EL (cell line): ENCODE data around the gene KLRC4.
"Not testable (repeated sequence)": the region's sequence is repeated elsewhere in the genome, so short reads cannot be mapped to it uniquely, and the experiment has no call there.

Source experiments
- DNase-seq: peaks from one replicate; pipeline ENCODE4 v3.0.0-alpha.2; 2016

The KLRC4 gene

GRCh38 chr12:10396176-10396575, 13.4 kb downstream of the KLRC4 start:
- DNase-seq: not testable (repeated sequence)

GRCh38 chr12:10395390-10395998, 14.1 kb downstream of the KLRC4 start:
- peak; percentile 92 for DNase-seq

- DNase-seq: not testable (repeated sequence)
Measured at GRCh38 chr12:10394531-10395152, 14.9 kb downstream of the KLRC4 start.

GRCh38 chr12:10393291-10393690, 16.3 kb downstream of the KLRC4 start:
- no peak for DNase-seq

- peak; percentile 90 for DNase-seq
Measured at GRCh38 chr12:10392394-10392930, 17.1 kb downstream of the KLRC4 start.

- DNase-seq: not testable (repeated sequence)
Measured at GRCh38 chr12:10390991-10391390, 18.6 kb downstream of the KLRC4 start.

- no peak for DNase-seq
Measured at GRCh38 chr12:10389904-10390303, 19.7 kb downstream of the KLRC4 start, which contains the start of gene KLRK1. KLRK1 (minus strand) TSS chr12:10390041; CDS start chr12:10388810, 1,231 bp downstream.

GRCh38 chr12:10388624-10389413, 20.7 kb downstream of the KLRC4 start:
- DNase-seq: no peak

GRCh38 chr12:10387498-10387897, 22.1 kb downstream of the KLRC4 start:
- not testable (repeated sequence) for DNase-seq

GRCh38 chr12:10386857-10387256, 22.7 kb downstream of the KLRC4 start:
- no peak for DNase-seq

GRCh38 chr12:10385166-10385613, 24.4 kb downstream of the KLRC4 start:
- peak; percentile 80 for DNase-seq

GRCh38 chr12:10384191-10384590, 25.4 kb downstream of the KLRC4 start:
- DNase-seq: no peak

GRCh38 chr12:10381928-10382628, 27.5 kb downstream of the KLRC4 start:
- no peak for DNase-seq

GRCh38 chr12:10378737-10379136, 30.8 kb downstream of the KLRC4 start:
- DNase-seq: not testable (repeated sequence)

GRCh38 chr12:10374624-10375018, 34.9 kb downstream of the KLRC4 start:
- no peak for DNase-seq

- DNase-seq: no peak
Measured at GRCh38 chr12:10372559-10372958, 37.0 kb downstream of the KLRC4 start.

GRCh38 chr12:10371893-10372535, 37.5 kb downstream of the KLRC4 start:
- not testable (repeated sequence) for DNase-seq

- DNase-seq: no peak
Measured at GRCh38 chr12:10369557-10370415, 39.8 kb downstream of the KLRC4 start.

GRCh38 chr12:10368206-10369171, 41.1 kb downstream of the KLRC4 start:
- DNase-seq: no peak

- DNase-seq: not testable (repeated sequence)
Measured at GRCh38 chr12:10367714-10368113, 41.8 kb downstream of the KLRC4 start.
